ENCODE results near the gene JMJD6.
"Not testable (repeated sequence)": the region's sequence is repeated elsewhere in the genome, so short reads cannot be mapped to it uniquely, and the experiment has no call there.

JMJD6 gene

GRCh38 chr17:76753061-76753961 lies 26.9 kb upstream of the JMJD6 start:
- in situ Hi-C loops (cut with HindIII; ENCODE audit: low sequenced_read_pairs), result no loop called here
- no peak for TF ChIP-seq CTCF (IDR thresholded peaks at IDR 0.05; ENCODE audit: low read depth, low read length, missing control alignments)
- no peak overlapping the region for H3K4me3 ChIP-seq (ENCODE audit: low read depth, low read length)
- no peak for DNase-seq (ENCODE audit: low read depth)

- no peak overlapping the region for H3K4me3 ChIP-seq (ENCODE audit: low read depth, low read length)
- DNase-seq (ENCODE audit: low read depth), result no peak
- TF ChIP-seq CTCF (IDR thresholded peaks at IDR 0.05; ENCODE audit: low read depth, low read length, missing control alignments), result no peak
- in situ Hi-C loops (cut with HindIII; ENCODE audit: low sequenced_read_pairs), result no loop called here
Observed at GRCh38 chr17:76752006-76752405, 25.6 kb upstream of the JMJD6 start.

- no peak for TF ChIP-seq CTCF (IDR thresholded peaks at IDR 0.05; ENCODE audit: low read depth, low read length, missing control alignments)
- DNase-seq (ENCODE audit: low read depth), result no peak
- in situ Hi-C loops (cut with HindIII; ENCODE audit: low sequenced_read_pairs), result no loop called here
- H3K4me3 ChIP-seq (ENCODE audit: low read depth, low read length), result no peak overlapping the region
Observed at GRCh38 chr17:76751416-76751993, 25.1 kb upstream of the JMJD6 start.

GRCh38 chr17:76748657-76749056 lies 22.3 kb upstream of the JMJD6 start:
- no peak for TF ChIP-seq CTCF (IDR thresholded peaks at IDR 0.05; ENCODE audit: low read depth, low read length, missing control alignments)
- in situ Hi-C loops (cut with HindIII; ENCODE audit: low sequenced_read_pairs), result loop anchor here (25.0 kb wide), 1 partner anchor 186 kb away; a partner anchor contains a TSS
- no peak for DNase-seq (ENCODE audit: low read depth)
- H3K4me3 ChIP-seq (ENCODE audit: low read depth, low read length), result no peak overlapping the region

- in situ Hi-C loops (cut with HindIII; ENCODE audit: low sequenced_read_pairs), result loop anchor here (25.0 kb wide), 1 partner anchor 186 kb away; a partner anchor contains a TSS
- no peak overlapping the region for H3K4me3 ChIP-seq (ENCODE audit: low read depth, low read length)
- DNase-seq (ENCODE audit: low read depth), result no peak
- no peak for TF ChIP-seq CTCF (IDR thresholded peaks at IDR 0.05; ENCODE audit: low read depth, low read length, missing control alignments)
Observed at GRCh38 chr17:76747716-76748363, 21.4 kb upstream of the JMJD6 start.

GRCh38 chr17:76745785-76746184 lies 19.4 kb upstream of the JMJD6 start:
- not testable (repeated sequence) for H3K4me3 ChIP-seq (ENCODE audit: low read depth, low read length); DNase-seq (ENCODE audit: low read depth)
- in situ Hi-C loops (cut with HindIII; ENCODE audit: low sequenced_read_pairs), result loop anchor here (25.0 kb wide), 1 partner anchor 183 kb away; a partner anchor contains a TSS

Measured in astrocyte of the cerebellum (primary cell).